Right lobe of liver (tissue), 6 donors: ENCODE measurements around the gene CDC42BPB. TPM values are rescaled to one million over a fixed set of nuclear protein-coding genes. Genes with fewer than 3 reads are reported as not detected.

Source experiments
- ATAC-seq, 4 donors: fragments of 200-7000 bp; cut with Tn5 transposase; one replicate each; pipeline ENCODE4 v1.9.1; 2020; ENCODE audit warnings: mild to moderate bottlenecking in 4 of 4, moderate library complexity in 4 of 4
- DNase-seq, 3 donors: peaks; one replicate each; pipeline ENCODE4 v3.0.0-alpha.2; 2020
- H3K27ac ChIP-seq, 3 donors: fragments of 200-600 bp; one replicate each; pipeline ENCODE4 v1.8.0; 2022
- H3K27me3 ChIP-seq, 2 donors: fragments of 200-600 bp; one replicate each; pipeline ENCODE4 v1.8.0; 2022
- H3K36me3 ChIP-seq, 4 donors: fragments of 200-600 bp; sonication (generic) in 1 of 4; one replicate each; pipeline versions ENCODE4 v1.5.1 to v1.8.0; 2017 to 2022; ENCODE audit warnings: control low read depth in 1 of 4
- H3K4me1 ChIP-seq, 4 donors: fragments of 200-600 bp; sonication (generic) in 1 of 4; one replicate each; pipeline versions ENCODE4 v1.5.1 to v1.8.0; 2017 to 2022; ENCODE audit warnings: control low read depth in 1 of 4
- H3K4me3 ChIP-seq, 3 donors: fragments of 200-600 bp; one replicate each; pipeline ENCODE4 v1.8.0; 2022
- H3K9me3 ChIP-seq, 4 donors: fragments of 200-600 bp; sonication (generic) in 1 of 4; one replicate each; pipeline versions ENCODE4 v1.5.1 to v1.8.0; 2017 to 2022; ENCODE audit warnings: control low read depth in 1 of 4
- POLR2A ChIP-seq: fragments of 450-650 bp; IDR thresholded peaks from one replicate; pipeline ENCODE4 v1.6.1; 2017; ENCODE audit warnings: antibody characterized with exemption, mild to moderate bottlenecking
- WGBS: methylation state at CpG from one replicate; pipeline ENCODE4 v1.1.6; 2018; ENCODE audit warnings: low coverage, low lambda C conversion rate; ENCODE audit not compliant: insufficient coverage; ENCODE audit errors: missing lambda C conversion rate; 5-methylcytosine and 5-hydroxymethylcytosine counted together
- intact Hi-C, 2 donors: fragments of 100-400 bp; cut with DNase I; formaldehyde crosslinking; loops; one replicate each; pipeline versions ENCODE4 v1.11.2 to v1.14.1; 2022
- long read RNA-seq: library from polyadenylated mRNA; unstranded; transcript quantifications from one replicate; pipeline ENCODE4 v2.0.0, GENCODE V29; 2019
- total RNA-seq, 6 experiments: library from RNA; depleted of rRNA in 2 of 6; stranded (reverse); fragments of >200 nt in 2 of 6; fragmentation: NEBNext Ultra II Directional in 3 of 6; extraction: Animal tissue kit (Norgen Biotek cat#: 25700) in 3 of 6; gene quantifications; one replicate each; pipeline versions ENCODE4 v1.1.0 to v1.2.4, GENCODE V29; 2016 to 2023
- TF ChIP-seq, protein P1 (sequence below), 4 donors: fragments of 200-600 bp in 3 of 4; fragments of 450-650 bp in 1 of 4; IDR thresholded peaks; one replicate each; pipeline versions ENCODE4 v1.5.1 to v1.8.0; 2016 to 2022; ENCODE audit warnings: antibody characterized with exemption in 4 of 4, mild to moderate bottlenecking in 2 of 4
- donor health status: DM: no; HTN: yes; CAD: no.
- donor health status: DM: no; HTN: no; CAD: no.
- donor health status: DM: no; HTN: no; CAD: no.
- donor health status: DM: no; HTN: yes; CAD: no.
- donor health status: DM: no; HTN: yes; CAD: no.

CDC42BPB gene, protein sequence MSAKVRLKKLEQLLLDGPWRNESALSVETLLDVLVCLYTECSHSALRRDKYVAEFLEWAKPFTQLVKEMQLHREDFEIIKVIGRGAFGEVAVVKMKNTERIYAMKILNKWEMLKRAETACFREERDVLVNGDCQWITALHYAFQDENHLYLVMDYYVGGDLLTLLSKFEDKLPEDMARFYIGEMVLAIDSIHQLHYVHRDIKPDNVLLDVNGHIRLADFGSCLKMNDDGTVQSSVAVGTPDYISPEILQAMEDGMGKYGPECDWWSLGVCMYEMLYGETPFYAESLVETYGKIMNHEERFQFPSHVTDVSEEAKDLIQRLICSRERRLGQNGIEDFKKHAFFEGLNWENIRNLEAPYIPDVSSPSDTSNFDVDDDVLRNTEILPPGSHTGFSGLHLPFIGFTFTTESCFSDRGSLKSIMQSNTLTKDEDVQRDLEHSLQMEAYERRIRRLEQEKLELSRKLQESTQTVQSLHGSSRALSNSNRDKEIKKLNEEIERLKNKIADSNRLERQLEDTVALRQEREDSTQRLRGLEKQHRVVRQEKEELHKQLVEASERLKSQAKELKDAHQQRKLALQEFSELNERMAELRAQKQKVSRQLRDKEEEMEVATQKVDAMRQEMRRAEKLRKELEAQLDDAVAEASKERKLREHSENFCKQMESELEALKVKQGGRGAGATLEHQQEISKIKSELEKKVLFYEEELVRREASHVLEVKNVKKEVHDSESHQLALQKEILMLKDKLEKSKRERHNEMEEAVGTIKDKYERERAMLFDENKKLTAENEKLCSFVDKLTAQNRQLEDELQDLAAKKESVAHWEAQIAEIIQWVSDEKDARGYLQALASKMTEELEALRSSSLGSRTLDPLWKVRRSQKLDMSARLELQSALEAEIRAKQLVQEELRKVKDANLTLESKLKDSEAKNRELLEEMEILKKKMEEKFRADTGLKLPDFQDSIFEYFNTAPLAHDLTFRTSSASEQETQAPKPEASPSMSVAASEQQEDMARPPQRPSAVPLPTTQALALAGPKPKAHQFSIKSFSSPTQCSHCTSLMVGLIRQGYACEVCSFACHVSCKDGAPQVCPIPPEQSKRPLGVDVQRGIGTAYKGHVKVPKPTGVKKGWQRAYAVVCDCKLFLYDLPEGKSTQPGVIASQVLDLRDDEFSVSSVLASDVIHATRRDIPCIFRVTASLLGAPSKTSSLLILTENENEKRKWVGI (N-terminal part only)
- total RNA-seq = 10 to 100 TPM; 38.4 to 55.5 (median 43.0) TPM
- long read RNA-seq, partial matches to known transcripts = 1 of 2 reads
- long read RNA-seq, other reads (novel, unspliced or antisense) = 1 of 2 reads

DNA sequence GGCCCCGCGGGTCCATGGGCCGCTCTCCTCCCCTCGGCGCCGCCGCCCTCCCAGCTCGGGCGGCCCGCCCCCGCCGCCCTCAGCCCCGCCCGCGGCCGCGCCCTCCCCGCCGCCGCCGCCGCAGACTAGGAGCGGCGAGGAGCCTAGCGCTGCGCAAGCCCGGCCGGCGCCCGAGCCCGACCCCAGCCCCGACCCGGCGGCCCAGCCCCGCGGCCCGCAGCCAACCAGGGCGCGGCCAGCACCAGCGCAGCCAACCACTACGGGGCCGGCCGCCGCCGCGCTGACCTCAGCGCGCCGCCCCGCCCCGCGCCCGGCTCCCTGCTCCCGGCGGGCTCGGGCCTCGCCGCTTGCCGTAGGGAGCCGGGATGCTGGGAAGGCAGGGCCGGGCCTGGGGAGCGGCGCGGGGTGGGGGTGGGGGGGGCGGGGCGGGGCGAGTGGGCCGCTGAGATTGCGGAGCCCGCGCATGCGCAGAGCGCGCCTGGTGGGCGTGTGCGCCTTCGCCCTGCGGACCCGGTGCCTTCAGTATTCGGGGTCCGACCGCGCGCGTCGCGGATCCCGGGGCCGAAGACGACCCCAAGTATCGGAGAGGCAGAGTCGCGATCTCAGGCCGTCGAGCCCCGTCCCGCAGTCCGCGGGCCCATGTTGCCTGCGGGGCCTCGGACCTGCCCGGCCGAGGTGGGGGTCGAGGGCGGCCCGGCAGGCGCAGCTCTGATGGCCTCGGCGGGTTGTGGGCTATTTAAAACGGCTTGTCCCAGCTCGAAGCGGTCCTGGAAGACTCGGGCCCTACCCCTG, at the start of gene CDC42BPB:
Gene CDC42BPB (minus strand): TSS at position 178 of the 792 bp plus-strand sequence. CDS start 376 bp downstream, outside the sequence.
- H3K4me1 ChIP-seq = peaks cover 0 to 33% (median 10%) of the 10 kb centered on the region in 4 donors
- peak within 1 kb of the TSS; percentile 75 to 90 (median 88) for H3K27ac ChIP-seq
- peak; percentile 6 for TF ChIP-seq POLR2A
- TF ChIP-seq, protein P1, sequence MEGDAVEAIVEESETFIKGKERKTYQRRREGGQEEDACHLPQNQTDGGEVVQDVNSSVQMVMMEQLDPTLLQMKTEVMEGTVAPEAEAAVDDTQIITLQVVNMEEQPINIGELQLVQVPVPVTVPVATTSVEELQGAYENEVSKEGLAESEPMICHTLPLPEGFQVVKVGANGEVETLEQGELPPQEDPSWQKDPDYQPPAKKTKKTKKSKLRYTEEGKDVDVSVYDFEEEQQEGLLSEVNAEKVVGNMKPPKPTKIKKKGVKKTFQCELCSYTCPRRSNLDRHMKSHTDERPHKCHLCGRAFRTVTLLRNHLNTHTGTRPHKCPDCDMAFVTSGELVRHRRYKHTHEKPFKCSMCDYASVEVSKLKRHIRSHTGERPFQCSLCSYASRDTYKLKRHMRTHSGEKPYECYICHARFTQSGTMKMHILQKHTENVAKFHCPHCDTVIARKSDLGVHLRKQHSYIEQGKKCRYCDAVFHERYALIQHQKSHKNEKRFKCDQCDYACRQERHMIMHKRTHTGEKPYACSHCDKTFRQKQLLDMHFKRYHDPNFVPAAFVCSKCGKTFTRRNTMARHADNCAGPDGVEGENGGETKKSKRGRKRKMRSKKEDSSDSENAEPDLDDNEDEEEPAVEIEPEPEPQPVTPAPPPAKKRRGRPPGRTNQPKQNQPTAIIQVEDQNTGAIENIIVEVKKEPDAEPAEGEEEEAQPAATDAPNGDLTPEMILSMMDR (IDR thresholded peaks at IDR 0.05) = no peak
- peak; percentile 74 to 87 (median 84) for ATAC-seq
- WGBS = 0% methylated on average over 1 of the region's 113 CpGs
- H3K36me3 ChIP-seq = no peaks in the 10 kb centered on the region
- H3K9me3 ChIP-seq = no peaks in the 10 kb centered on the region
- intact Hi-C loops = no loop called here
- no peaks in the 10 kb centered on the region for H3K27me3 ChIP-seq
- peak; percentile 92 to 94 (median 94) for DNase-seq
- H3K4me3 ChIP-seq = peak within 1 kb of the TSS; percentile 82 to 96 (median 94)

DNA sequence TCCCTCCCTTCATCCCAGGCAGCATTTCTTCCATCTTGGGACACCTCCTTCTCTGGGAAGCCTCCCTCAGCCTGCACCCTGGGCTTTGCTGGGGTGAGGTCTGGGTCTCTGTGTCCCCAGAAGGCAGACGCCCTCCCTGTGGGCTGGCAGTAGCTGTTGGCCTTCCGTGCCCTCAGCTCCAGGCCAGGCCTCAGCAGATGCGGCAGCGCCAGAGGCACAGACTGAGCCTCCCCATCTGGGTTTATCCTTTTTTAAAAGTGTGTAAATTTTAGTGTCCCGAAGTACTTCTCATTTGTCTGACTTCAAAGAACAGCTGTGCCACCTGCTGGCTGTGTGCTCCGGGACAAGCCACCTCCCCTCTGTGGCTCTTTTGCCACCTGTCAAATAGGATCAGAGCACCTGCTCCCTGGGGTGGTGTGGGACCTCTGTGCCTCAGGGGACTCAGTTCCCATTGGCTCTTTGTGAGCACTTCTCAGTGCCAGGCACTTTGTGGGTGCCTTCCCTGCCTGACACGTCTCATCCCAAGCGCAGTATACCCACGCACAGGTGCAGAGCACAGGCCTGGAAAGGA, 48.3 kb upstream of the CDC42BPB start:
- intact Hi-C loops = loop anchor here (5.0 to 10.0 kb wide), 3 partner anchors 79 to 187 kb away; no protein-coding TSS in a partner anchor
- Histone ChIP-seq H3K27ac (peak overlapping the region in 1 of 3 donors; percentile 29), H3K4me1 (peaks cover 0 to 80% (median 31%) of the 10 kb centered on the region in 4 donors), H3K36me3 (peaks cover 0 to 7% (median 0%) of the 10 kb centered on the region in 4 donors), H3K4me3 (no peak overlapping the region), H3K27me3 (no peaks in the 10 kb centered on the region), H3K9me3 (no peaks in the 10 kb centered on the region)
- no peak for TF ChIP-seq POLR2A
- TF ChIP-seq, protein P1 (IDR thresholded peaks at IDR 0.05) = peak in 2 of 4 donors; percentile 17 to 25
- DNase-seq = peak in 1 of 3 donors; percentile 32
- 29% methylated on average over 2 of the region's 9 CpGs for WGBS
- no peak for ATAC-seq

- H3K36me3 ChIP-seq = peaks cover 0 to 7% (median 0%) of the 10 kb centered on the region in 4 donors
- peak overlapping the region in 1 of 3 donors; percentile 63 for H3K27ac ChIP-seq
- TF ChIP-seq POLR2A = no peak
- TF ChIP-seq, protein P1 (IDR thresholded peaks at IDR 0.05) = peak; percentile 86 to 97 (median 92)
- H3K4me1 ChIP-seq = peaks cover 0 to 76% (median 27%) of the 10 kb centered on the region in 4 donors
- intact Hi-C loops = loop anchor here (5.0 to 10.0 kb wide), 3 partner anchors 80 to 187 kb away; no protein-coding TSS in a partner anchor
- 16% methylated on average over 37 of the region's 59 CpGs for WGBS
- DNase-seq (peak in 1 of 3 donors; percentile 77), ATAC-seq (peak; percentile 44 to 57 (median 46))
- no peaks in the 10 kb centered on the region for H3K9me3 ChIP-seq
- H3K4me3 ChIP-seq = peak overlapping the region in 1 of 3 donors; percentile 45
- no peaks in the 10 kb centered on the region for H3K27me3 ChIP-seq
Observed at GRCh38 chr14:103104654-103105452, 47.5 kb upstream of the CDC42BPB start.
